Esophagus squamous epithelium (tissue), 4 donors: Measurements from ENCODE around the gene C16orf92.

Experiments
- CTCF ChIP-seq, 6 experiments: fragments of 450-650 bp in 4 of 6; fragments of 200-600 bp in 2 of 6; sonication (generic) in 2 of 6; IDR thresholded peaks; one replicate each; pipeline ENCODE4 v1.5.1; 2016 to 2019; ENCODE audit warnings: antibody characterized with exemption in 6 of 6, mild to moderate bottlenecking in 4 of 6, moderate library complexity in 4 of 6
- POLR2A ChIP-seq, 4 donors: fragments of 450-650 bp; IDR thresholded peaks; one replicate each; pipeline ENCODE4 v1.6.1; 2017; ENCODE audit warnings: antibody characterized with exemption in 4 of 4, mild to moderate bottlenecking in 4 of 4, moderate library complexity in 3 of 4

GRCh38 chr16:29995324-29995910 lies 27.6 kb upstream of the C16orf92 start, which contains the start of gene HIRIP3:
- TF ChIP-seq CTCF (IDR thresholded peaks at IDR 0.05) (no peak), POLR2A (IDR thresholded peaks at IDR 0.05) (no peak)
